Stimulated activated CD4-positive, alpha-beta T cell treated with anti-CD3 and anti-CD28 coated beads, TNF-alpha, amount 100 ng/mL, for 24 hours (primary cell): ENCODE results near the gene SMYD3.

Source experiments
- DNase-seq, 3 experiments: peaks; one replicate each; pipeline ENCODE4 v3.0.0-alpha.2; 2020; ENCODE audit warnings: low read depth in 3 of 3

SMYD3 gene

DNA sequence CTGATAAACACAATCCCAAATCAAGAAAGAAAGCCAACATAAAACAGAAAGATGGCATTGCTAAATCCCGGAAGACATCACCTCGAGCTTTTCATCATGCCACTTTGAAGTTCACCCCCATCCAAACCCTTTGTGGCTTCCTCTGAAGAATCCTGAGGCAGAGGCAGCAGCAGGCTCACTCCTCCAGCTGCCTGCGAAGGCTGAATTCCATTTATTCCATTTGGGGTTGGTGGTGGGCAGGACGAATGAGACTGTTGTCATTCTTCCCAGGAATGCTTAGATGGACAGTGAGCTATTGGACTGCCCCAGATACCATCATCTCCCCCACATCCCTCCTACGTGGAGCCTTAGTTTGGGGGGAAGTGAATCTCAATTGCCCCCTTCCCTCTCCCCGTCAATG is 437.5 kb downstream of the SMYD3 start:
- no peak for DNase-seq

DNA sequence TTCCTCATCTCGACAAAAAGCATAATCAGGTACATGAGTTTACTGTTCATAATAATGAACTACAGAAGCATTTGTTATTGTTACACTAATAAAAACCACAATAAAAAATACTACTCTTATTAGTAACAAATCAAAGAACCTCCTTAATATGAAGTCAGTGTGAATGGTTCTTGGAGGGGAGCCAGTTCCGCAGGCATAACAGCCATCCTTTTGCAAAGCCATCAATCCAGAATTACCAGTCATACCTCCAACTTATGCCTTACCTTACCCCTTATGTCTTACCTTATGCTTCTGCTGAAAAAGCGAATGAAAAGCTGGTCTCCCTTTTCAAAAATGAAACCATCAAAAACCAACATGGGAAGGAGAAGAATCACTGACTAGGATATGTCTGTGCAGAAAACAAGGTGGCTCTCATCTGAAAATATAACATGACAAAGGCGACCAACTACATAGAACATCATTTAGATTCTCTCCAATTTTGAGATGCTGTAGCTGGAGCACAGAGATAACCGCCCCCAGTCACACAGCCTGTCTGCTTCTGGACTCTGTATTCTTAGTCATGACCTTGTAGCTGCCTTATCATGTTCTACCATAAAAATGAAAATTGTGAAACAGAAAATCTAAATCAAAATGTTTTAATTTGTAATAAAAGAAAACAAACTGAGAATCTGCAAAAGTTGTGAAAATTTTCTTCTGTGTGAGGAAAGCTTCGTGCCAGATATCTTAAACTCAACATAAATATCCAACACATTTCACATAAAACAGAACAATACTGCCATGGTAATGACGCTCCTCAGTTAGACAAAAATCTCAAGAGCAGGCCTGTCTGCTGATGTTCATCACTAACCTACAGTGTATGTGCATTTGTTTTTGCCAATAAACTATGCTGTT is 438.2 kb downstream of the SMYD3 start:
- no peak for DNase-seq

DNA sequence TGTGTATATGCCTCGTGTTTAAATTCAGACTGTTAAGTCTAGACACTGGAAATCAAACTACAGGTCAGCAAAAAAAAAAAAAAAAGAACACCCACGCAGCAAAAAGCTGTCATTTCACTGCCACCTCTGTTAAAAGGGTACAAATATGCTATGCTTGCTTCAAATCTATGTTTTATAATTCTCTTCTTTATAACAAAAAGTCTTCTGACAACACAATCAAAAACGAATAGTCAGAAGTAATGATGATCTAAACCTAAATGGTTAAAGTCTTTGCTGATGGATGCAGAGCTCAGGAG is 438.9 kb downstream of the SMYD3 start:
- no peak for DNase-seq

DNA sequence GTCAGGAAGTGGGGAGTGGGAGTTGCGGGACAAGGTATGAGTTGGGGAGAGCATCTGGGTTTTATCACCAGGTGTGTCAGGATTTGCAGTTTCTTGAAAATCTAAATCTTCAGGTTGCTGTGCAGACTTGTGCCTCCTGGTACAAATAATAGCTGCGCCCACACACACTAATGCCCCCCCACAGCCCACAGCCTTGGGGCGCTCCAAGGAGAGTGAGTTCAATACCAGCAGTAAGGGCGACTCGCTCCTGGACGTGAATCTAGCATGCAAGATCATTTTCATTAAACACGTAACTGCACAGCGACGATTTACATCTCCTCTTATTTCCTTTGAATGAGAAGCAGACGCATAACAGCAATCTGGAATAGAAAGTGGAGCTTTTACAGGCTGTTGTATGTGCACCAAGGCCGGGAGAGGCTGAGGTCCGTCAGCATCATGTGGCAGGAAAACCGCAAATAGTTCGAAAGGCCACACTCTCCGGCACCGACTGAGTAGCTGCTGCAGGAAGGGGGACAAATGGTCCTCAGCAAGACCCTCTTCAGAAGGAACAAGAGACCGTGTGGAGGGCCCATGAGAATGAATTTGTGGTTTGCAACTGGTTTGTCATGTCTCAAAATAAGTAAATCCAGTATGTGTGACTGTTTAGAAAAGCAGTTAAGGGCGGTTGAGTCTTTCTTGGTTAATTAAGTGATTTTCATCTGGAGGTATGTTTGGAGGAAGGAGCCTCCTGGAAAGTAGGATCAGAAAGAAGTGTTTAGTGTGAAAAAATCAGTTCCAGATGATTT is 439.5 kb downstream of the SMYD3 start:
- DNase-seq, result no peak

DNA sequence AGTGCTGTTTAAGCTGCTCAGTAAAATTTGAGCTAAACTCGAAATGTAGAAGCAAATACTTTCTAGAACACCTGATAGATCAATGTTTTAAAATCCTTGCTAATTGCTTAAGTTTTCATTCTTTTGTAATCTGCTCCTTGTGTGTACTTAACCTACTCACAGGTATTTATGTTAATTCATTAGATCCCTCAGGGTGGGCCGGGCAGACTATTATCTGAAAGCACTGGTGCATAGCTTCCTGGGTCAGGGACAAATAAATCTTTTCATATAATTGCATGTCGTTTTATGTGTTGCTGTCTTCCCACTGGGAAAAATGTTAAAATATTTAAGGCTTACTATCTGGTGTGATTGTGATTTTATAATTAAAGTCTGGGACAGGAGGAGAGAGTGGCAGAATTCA is 440.5 kb downstream of the SMYD3 start:
- DNase-seq, result no peak

DNA sequence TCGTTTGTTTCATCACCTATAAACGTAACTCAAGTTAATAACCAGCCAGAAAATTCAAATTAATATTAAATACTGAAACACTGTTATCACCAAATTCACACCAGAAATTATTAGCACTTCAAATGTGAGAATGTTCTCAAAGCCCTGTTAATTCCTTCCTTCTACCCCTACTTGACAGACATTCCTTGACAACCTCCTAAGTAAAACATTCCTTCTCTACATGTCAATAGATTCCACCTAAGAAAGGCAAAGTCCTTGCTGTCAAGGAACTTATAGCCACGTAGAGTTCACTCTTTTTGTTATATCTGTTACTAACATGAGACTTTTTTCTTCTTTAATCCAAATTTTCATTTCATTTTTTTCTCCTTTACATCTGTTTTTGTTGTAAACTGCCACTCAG is 441.5 kb downstream of the SMYD3 start:
- DNase-seq, result no peak

DNA sequence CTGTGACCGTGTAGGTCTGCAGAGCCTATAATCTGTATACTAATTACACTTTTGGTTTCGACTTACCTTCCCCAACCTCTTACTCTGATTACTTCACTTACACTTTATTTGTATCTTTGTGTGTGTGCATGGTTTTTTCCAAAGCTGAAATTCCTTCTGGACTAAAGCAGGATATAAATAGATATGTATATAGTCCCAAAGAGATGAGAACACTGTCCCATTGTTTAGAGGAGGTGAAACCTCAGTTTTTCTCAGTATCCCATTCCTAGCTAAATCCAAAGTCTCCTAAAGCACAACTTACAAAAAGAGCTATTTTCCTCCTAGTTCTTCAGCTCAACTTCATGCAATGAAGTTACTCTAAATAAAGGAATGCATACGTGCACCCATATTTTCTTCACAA is 442.2 kb downstream of the SMYD3 start:
- no peak for DNase-seq

DNA sequence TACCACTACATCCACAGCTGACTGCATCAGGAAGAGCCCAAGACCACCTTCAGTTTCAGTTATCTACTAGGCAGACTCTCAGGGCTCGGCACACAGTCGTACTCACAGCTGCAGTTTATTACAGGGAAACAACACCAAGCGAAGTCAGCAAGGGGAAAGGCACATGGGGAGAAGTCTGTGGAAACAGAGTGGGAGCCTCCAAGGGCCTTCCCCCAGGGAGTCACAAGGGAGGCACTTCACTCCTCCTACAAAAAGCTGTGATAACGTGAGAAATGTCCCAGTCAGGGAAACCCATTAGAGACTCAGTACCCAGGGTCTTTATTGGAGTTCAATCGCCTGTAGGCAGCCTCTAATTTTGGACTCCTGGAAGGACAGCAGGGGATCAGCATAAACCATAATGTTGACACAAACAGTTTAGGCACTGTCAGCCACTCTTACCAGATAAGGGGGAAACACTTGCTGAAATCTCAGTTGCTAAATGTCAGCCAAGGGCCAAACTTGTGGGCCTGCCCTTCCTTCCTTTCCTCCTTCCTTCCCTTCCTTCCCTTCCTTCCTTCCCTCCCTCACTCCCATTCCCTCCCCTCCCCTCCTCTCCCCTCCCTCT is 444.0 kb downstream of the SMYD3 start:
- DNase-seq, result no peak

DNA sequence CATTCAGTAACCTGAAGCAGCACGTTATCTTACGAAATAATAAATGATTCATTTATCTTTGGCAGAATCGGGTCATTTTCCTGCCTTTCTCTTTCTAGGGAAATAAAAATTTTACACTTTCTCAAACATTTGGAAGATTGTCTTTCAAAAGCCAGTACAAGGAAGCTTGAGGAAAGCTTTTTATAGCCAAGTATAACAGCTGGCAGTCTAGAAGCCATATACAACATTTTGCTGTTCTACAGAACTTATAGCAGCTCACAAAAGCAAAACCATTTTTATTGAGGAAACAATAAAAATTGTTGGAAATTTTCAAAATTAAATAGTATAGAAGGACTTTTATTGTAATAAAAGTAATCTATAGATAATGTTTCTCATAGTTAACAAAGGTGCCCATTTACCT is 448.6 kb downstream of the SMYD3 start:
- no peak for DNase-seq

DNA sequence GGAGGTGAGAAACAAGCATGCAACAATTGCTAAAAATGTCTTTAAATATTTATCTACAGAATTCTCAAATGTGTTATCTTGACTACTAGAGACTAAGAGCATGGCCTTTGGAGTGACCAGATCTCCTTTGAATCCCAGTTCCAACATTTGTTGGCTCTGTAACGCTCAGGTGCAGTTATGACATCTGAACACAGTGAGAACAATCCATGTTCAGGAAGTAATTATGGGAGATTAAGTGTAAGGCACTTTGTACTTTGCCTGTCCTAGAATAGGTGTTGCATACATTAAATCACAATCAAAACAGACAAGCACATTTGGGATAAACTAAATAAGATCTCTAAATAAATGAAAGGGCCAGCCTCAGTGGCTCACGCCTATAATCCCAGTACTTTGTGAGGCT is 454.5 kb downstream of the SMYD3 start:
- DNase-seq, result no peak

DNA sequence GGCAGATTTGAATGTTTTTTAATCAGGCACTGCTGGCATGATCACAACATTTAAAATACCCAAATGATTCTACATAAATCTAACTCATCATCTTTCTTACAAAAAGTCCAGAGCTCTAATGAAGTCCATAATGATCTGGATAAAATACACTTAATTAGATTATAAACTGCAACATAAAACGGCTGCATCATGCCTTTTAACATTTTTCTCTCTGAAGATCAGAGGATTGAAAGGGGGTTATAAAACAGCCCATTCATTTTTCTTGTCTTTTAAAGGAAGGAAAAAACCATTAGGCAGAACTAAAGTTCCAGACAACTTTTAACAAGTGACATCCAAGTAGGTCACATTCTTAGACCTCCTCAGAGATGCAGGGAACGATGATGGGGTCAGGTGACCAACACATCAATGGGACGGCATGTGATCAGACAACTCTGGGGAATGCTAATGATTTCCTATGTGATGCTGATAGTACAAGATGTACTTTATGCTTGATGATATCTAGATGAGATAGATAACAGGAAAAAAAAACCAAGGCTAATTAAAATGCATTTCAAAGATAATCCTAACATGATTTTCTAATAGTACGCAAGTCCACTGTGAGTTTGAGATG is 455.1 kb downstream of the SMYD3 start:
- DNase-seq, result no peak

DNA sequence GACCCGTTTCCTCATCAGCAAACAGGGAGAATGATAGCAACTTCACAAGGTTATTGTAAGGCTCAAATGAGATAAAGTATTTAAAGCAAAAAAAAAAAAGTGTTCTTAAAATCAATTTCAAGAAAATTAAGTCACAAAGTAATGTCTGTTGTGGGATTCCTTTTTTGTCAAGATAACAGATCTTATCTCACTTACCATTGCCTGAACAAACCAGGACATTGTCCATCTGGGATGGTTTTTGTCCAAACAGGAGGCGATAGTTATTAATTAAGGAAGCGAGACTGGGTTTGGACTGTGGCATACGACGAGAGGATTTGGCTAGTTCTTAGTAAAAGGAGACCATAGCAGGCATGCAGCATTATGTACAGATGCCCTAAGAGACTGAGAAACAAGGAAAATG is 458.4 kb downstream of the SMYD3 start:
- DNase-seq, result no peak

DNA sequence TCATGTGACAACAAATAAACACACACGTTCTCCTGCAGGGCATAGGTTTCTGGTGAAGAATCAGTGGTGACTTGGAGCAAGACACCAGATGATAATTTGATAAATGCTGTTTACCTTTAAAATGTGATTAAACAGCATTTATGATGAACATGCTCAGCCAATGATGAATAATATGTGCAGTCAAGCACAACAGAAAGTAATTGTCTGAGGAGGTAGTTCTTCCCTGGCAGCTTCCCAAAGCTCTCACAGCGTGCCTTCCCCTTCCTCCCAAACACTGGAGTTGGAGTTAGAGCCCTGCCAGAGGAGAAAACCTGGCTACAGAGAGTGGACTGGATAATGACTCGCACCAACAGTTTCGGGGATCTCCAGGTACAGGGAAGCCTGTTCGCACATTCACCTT is 463.5 kb downstream of the SMYD3 start:
- no peak for DNase-seq

DNA sequence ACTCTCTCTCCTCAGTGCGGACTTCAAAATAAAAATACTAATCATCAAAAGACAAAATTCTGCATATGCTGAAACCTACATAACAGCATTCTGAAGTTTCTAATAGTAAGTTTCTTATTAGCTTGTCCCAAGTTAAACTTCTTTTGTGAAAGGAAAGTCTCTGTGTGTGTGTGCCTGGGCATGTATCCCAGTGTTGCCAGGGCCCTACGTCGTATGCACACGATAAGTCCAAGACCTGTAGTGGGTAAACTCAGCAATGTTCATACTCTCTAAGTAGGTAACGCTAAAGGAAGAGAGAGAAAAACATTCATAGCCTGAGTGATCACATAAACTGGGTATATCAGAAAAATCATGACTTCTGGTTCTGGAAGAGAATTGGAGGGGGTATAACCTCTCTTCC is 465.7 kb downstream of the SMYD3 start:
- no peak for DNase-seq

DNA sequence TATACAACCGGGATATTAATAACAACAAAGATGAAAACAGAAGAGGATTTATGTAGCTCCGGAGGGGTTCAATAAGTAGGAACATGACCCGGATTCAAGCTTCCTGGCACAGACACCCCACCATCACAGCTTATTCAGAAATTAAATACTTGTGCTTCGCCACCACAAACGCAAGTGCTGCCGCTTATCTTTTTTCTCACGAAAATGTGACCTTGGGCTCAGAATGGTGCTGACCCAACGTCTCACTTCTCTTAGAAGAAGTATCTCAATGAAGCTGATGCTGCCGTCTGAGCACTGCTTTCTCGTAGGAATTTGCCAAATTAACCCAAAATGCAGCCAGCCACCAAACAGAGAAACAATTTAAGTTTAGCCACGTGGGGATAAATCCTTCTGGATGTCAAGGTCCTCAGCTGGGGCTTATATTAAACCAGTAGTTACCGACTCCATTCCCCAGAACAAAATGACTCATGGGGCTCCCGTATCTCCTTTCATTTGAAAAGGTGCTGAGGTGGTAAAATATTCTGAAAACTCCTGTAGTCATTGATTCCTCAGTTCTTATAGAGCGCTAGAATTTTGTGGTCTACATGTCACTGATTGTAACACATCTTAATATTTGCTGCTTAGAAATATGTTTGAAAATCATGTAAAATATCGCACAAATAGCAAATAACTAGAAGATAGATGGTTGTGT is 466.7 kb downstream of the SMYD3 start:
- DNase-seq, result no peak

DNA sequence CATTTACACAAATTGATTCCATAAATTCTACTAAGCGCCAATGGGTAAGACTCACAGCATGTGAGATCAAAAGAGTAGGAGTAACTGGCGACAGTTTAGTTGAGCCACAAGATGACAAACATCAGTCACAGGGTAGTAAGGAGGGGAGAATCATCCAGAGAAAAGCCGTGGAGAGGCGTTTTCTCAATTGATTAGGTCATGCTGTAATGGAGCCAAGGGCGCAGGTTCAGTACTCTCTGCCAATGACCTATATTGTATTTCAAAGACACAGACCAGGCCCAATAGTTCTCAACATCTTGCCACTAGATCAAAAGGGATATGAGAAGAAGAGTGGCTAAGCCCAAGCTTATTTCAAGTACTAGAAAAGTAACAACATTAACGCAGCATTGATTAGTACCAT is 467.5 kb downstream of the SMYD3 start:
- no peak for DNase-seq

DNA sequence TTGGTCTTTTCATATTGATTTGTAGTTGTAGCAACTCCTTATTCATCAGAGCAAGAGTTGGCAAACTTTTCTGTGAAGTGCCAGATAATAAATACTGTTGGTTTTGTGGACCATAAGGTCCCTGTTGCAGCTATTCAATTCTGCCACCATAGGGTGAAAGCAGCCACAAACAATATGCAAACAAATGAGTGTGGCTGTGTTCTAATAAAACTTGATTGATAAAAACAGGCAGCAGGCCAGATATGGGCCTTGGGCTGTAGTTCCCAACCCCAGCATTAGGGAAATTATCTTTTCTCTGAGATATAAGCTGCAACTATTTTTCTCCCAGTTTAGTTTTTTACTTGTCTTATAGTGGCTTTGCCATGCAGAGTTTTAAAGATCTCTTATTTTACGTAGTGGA is 469.2 kb downstream of the SMYD3 start:
- DNase-seq, result no peak

DNA sequence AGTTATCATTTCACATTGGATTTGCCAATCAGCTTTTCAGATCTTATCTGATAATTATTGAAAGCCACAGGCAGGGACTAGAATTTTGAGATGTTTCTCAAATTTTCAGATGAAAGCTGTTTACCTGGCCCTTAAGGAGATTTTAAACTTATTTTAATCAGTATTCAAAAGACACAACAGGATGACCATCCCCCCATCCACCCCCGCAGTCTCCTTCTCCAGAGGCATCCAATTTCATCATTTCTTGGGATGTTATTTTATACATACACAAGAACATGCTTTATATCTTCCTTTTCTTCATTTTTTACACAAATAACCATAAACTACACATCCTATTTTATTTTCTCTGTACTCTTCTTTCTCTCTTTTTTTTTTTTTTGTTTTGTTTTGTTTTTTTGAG is 470.9 kb downstream of the SMYD3 start:
- no peak for DNase-seq

DNA sequence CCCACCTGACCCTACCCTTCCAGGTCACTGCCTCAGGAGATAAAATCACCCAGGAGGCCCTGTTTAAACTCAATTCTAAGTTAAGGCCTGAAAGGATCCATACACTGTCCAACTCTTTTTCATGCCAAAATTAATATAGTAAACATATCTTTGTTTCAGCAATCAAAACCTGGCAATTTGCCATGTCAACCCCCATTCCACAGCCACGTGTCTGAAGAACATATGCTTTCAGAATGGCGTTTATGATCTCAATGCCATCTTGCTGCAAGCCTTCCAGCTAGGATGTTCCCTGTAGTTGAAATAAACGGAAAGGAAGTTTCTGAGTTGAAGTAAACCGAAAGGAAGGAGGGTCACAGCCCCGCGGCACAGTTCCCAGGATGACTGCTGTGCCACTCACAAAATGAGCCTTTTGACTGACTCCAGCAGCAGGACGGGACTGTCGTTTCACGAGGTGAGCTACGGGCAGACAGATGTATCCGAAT is 472.0 kb downstream of the SMYD3 start:
- DNase-seq, result no peak

DNA sequence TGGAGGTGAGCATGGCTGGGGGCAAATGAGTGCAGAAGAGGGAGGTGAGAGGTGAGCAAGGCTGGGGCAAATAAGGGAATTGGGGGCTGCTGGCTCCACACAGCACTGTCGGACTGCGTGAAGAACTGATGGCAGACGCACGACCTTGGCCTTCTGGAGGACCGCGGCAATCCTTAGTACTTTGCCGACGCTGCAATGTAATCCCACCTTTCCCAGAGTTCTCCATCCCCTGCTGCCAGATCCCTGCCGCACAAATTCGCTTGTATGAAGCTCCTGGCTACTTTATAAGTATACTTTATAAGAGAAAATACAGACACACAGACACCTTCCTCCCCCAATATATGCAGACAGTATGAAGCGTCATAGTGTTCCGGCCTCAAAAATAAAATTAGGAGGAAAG is 472.4 kb downstream of the SMYD3 start:
- DNase-seq, result no peak

DNA sequence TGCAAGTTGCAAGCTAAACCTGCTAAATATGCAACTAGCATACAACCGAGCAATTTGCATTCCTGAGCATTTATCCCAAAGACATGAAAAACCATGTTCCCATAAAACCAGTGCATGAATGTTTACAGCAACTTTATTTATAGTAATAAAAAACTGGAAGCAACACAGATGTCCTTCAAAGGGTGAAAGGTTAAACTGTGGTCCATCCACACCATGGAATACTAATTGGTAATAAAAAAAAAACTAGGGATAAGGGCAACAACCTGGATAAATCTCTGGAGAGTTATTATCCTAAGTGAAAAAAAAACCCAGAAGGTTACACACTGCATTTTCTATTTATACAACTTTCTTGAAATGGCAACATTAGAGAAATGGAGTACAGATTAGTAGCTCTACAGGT is 474.1 kb downstream of the SMYD3 start:
- DNase-seq, result no peak

DNA sequence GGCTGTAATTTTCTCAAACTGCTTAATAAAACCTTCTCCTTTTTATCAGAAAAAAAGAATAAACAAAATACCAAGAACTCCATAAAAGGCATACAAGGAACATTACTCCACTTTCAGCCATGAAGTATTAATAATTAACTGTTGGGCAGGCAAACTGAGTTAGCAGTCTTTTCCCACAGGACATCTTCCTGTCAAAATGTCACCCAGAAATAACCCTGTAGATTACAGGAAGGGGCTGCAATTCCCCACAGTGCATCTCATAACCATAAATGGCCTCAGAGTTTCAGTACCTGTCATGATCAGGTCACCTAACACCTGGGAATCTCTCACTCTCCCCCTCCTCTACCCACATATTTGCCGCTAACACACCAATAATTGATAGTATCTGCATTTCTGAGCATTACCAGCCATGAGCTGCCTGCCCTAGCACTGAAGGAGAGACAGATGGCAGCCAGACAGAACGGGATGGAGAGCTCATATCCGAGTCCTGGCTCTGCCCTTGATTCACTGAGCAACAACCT is 475.0 kb downstream of the SMYD3 start:
- no peak for DNase-seq
